HG02884 (cell line): ENCODE results near the gene PAIP2.
"Not testable (repeated sequence)": the region's sequence is repeated elsewhere in the genome, so short reads cannot be mapped to it uniquely, and the experiment has no call there.

Experiments used
- ATAC-seq: cut with Tn5 transposase; IDR thresholded peaks from one replicate; pipeline ENCODE4 v1.9.1; 2021; ENCODE audit warnings: mild to moderate bottlenecking, moderate library complexity; ENCODE audit not compliant: unreplicated experiment

Gene PAIP2

GRCh38 chr5:139407517-139407916 is 65.9 kb downstream of the PAIP2 start:
- no peak for ATAC-seq

GRCh38 chr5:139408191-139408590 is 66.5 kb downstream of the PAIP2 start:
- ATAC-seq = no peak

- ATAC-seq = not testable (repeated sequence)
Measured at GRCh38 chr5:139409116-139409515, 67.5 kb downstream of the PAIP2 start.

- no peak for ATAC-seq
Measured at GRCh38 chr5:139410121-139410992, 68.7 kb downstream of the PAIP2 start.

- ATAC-seq = no peak
Measured at GRCh38 chr5:139410993-139411828, 69.6 kb downstream of the PAIP2 start.

- ATAC-seq = no peak
Measured at GRCh38 chr5:139413153-139413552, 71.5 kb downstream of the PAIP2 start.

GRCh38 chr5:139413963-139414362 is 72.3 kb downstream of the PAIP2 start:
- no peak for ATAC-seq

- ATAC-seq = no peak
Measured at GRCh38 chr5:139414581-139415130, 73.0 kb downstream of the PAIP2 start.

- ATAC-seq = no peak
Measured at GRCh38 chr5:139415221-139415861, 73.7 kb downstream of the PAIP2 start.

GRCh38 chr5:139415869-139416268 is 74.2 kb downstream of the PAIP2 start:
- ATAC-seq = no peak

GRCh38 chr5:139416651-139417050 is 75.0 kb downstream of the PAIP2 start:
- ATAC-seq = no peak

- no peak for ATAC-seq
Measured at GRCh38 chr5:139417214-139417613, 75.6 kb downstream of the PAIP2 start.

GRCh38 chr5:139418793-139419192 is 77.1 kb downstream of the PAIP2 start:
- no peak for ATAC-seq
